Fibroblast of skin of back (primary cell): ENCODE results near the gene ANKRD28.
A peak's percentile ranks its signal among the peaks of the same experiment; 100 is the strongest.
"Not testable (repeated sequence)": the region's sequence is repeated elsewhere in the genome, so short reads cannot be mapped to it uniquely, and the experiment has no call there.

Experiments
- DNase-seq: peaks from one replicate; pipeline ENCODE4 v3.0.0-alpha.2; 2013

The ANKRD28 gene

GRCh38 chr3:15769256-15769915 is 28.4 kb downstream of the ANKRD28 start:
- DNase-seq = no peak

GRCh38 chr3:15768421-15769255 is 29.1 kb downstream of the ANKRD28 start:
- peak; percentile 99 for DNase-seq

GRCh38 chr3:15766406-15766805 is 31.4 kb downstream of the ANKRD28 start:
- no peak for DNase-seq

- no peak for DNase-seq
Measured at GRCh38 chr3:15758295-15758694, 39.5 kb downstream of the ANKRD28 start.

- DNase-seq = no peak
Measured at GRCh38 chr3:15757824-15758223, 40.0 kb downstream of the ANKRD28 start.

GRCh38 chr3:15756505-15756904 is 41.3 kb downstream of the ANKRD28 start:
- DNase-seq = no peak

GRCh38 chr3:15755780-15756179 is 42.0 kb downstream of the ANKRD28 start:
- no peak for DNase-seq

- peak; percentile 58 for DNase-seq
Measured at GRCh38 chr3:15755181-15755580, 42.6 kb downstream of the ANKRD28 start.

- peak; percentile 77 for DNase-seq
Measured at GRCh38 chr3:15754047-15754446, 43.7 kb downstream of the ANKRD28 start.

GRCh38 chr3:15753056-15753710 is 44.6 kb downstream of the ANKRD28 start:
- no peak for DNase-seq

- no peak for DNase-seq
Measured at GRCh38 chr3:15750879-15751278, 46.9 kb downstream of the ANKRD28 start.

- DNase-seq = peak; percentile 66
Measured at GRCh38 chr3:15750143-15750542, 47.6 kb downstream of the ANKRD28 start.

- not testable (repeated sequence) for DNase-seq
Measured at GRCh38 chr3:15745896-15746295, 51.9 kb downstream of the ANKRD28 start.

- DNase-seq = no peak
Measured at GRCh38 chr3:15744176-15744575, 53.6 kb downstream of the ANKRD28 start.

- no peak for DNase-seq
Measured at GRCh38 chr3:15743587-15744009, 54.2 kb downstream of the ANKRD28 start.

- DNase-seq = not testable (repeated sequence)
Measured at GRCh38 chr3:15742236-15742635, 55.5 kb downstream of the ANKRD28 start.

- DNase-seq = not testable (repeated sequence)
Measured at GRCh38 chr3:15738616-15739005, 59.2 kb downstream of the ANKRD28 start.

GRCh38 chr3:15731024-15731423 is 66.8 kb downstream of the ANKRD28 start:
- no peak for DNase-seq

- DNase-seq = no peak
Measured at GRCh38 chr3:15728766-15729165, 69.0 kb downstream of the ANKRD28 start.

GRCh38 chr3:15726881-15727280 is 70.9 kb downstream of the ANKRD28 start:
- no peak for DNase-seq

GRCh38 chr3:15726043-15726442 is 71.7 kb downstream of the ANKRD28 start:
- DNase-seq = peak; percentile 40

GRCh38 chr3:15724446-15724845 is 73.3 kb downstream of the ANKRD28 start:
- peak; percentile 27 for DNase-seq

- no peak for DNase-seq
Measured at GRCh38 chr3:15723624-15723884, 74.2 kb downstream of the ANKRD28 start.
